Heart left ventricle (tissue), 13 donors: ENCODE results near the gene GRHPR.

Experiments
- CTCF ChIP-seq, 12 donors: fragments of 200-600 bp; sonication (generic) in 4 of 12; IDR thresholded peaks; one replicate each; pipeline versions ENCODE4 v1.5.0 to v1.8.0; 2018 to 2022; ENCODE audit warnings: antibody characterized with exemption in 12 of 12, mild to moderate bottlenecking in 5 of 12
- POLR2A ChIP-seq, 2 donors: fragments of 450-650 bp; IDR thresholded peaks; one replicate each; pipeline ENCODE4 v1.6.1; 2017; ENCODE audit warnings: antibody characterized with exemption in 2 of 2, mild to moderate bottlenecking in 2 of 2, moderate library complexity in 2 of 2
- donor health status: ischemic (EF 13 %, LVEDD 7.1; RV severe dilation, severe dysfunction).
- donor health status: DM: no; HTN: yes; CAD: no.
- donor health status: DM: no; HTN: no; CAD: no.
- donor health status: ischemic (EF 25% LVEDD 6.9; RV normal size, moderate dysfunction).
- donor health status: ischemic (EF 25% LVEDD 5.7; RV mildly dilated, moderate dysfunction).
- donor health status: ischemic (EF 35%, LVEDD 5.7; RV mildly dilated, moderate dysfunction).
- donor health status: nonischemic (EF 11% LVEDD 7.7; RV severe dilation, severe dysfunction).
- donor health status: DM: yes; HTN: yes; CAD: no.
- donor health status: PGD.
- donor health status: ischemic (EF 29% LVEDD 5.4; RV normal size, mild dysfunction).
- donor health status: nonischemic (EF 23%, LVEDD 6.1; RV moderate dilation, normal function).

- TF ChIP-seq CTCF (IDR thresholded peaks at IDR 0.05) (no peak), POLR2A (IDR thresholded peaks at IDR 0.05) (no peak)
Observed at GRCh38 chr9:37455884-37456647, 33.6 kb downstream of the GRHPR start.
